Ectodermal cell (in vitro differentiated cells): Measurements from ENCODE around the gene GRIA2.
A peak's percentile ranks its signal among the peaks of the same experiment; 100 is the strongest.

Experiments
- H3K27ac ChIP-seq: 2 replicates; pipeline ENCODE4 v1.7.0; 2013; ENCODE audit warnings: mild to moderate bottlenecking, low read depth, low read length; ENCODE audit not compliant: insufficient read depth, poor library complexity, severe bottlenecking
- H3K27me3 ChIP-seq: 2 replicates; pipeline ENCODE4 v1.7.0; 2013; ENCODE audit warnings: mild to moderate bottlenecking, low read length; ENCODE audit not compliant: insufficient read depth, control insufficient read depth, poor library complexity, severe bottlenecking
- H3K36me3 ChIP-seq: one replicate; pipeline ENCODE4 v1.7.0; 2013; ENCODE audit warnings: low read length; ENCODE audit not compliant: control insufficient read depth, insufficient read depth
- H3K4me1 ChIP-seq: one replicate; pipeline ENCODE4 v1.7.0; 2013; ENCODE audit warnings: low read length; ENCODE audit not compliant: control insufficient read depth, insufficient read depth
- H3K4me3 ChIP-seq: 2 replicates; pipeline ENCODE4 v1.7.0; 2013; ENCODE audit warnings: low read depth, low read length, control low read depth; ENCODE audit not compliant: insufficient read depth
- H3K9me3 ChIP-seq: 2 replicates; pipeline ENCODE4 v1.7.0; 2013; ENCODE audit warnings: mild to moderate bottlenecking, low read length, moderate library complexity; ENCODE audit not compliant: control insufficient read depth
- WGBS, 2 experiments: methylation state at CpG; one replicate each; pipeline ENCODE4 v1.1.7; 2013; ENCODE audit warnings: missing lambda C conversion rate in 2 of 2; 5-methylcytosine and 5-hydroxymethylcytosine counted together

GRIA2 gene

GRCh38 chr4:157221426-157221894 is 932 bp downstream of the GRIA2 start:
- 5 to 8% methylated on average over 24 of the region's 24 CpGs for WGBS, 2 experiments
- Histone ChIP-seq H3K36me3 (no peaks in the 10 kb centered on the region), H3K9me3 (no peaks in the 10 kb centered on the region), H3K4me1 (peaks cover 8% of the 10 kb centered on the region), H3K27ac (no peak overlapping the region), H3K27me3 (peaks cover 58% of the 10 kb centered on the region), H3K4me3 (peak overlapping the region; percentile 42)

GRCh38 chr4:157221895-157222770 is 1.6 kb downstream of the GRIA2 start:
- H3K4me1 ChIP-seq = peaks cover 8% of the 10 kb centered on the region
- peaks cover 58% of the 10 kb centered on the region for H3K27me3 ChIP-seq
- H3K4me3 ChIP-seq = peak overlapping the region; percentile 42
- H3K27ac ChIP-seq = no peak overlapping the region
- H3K36me3 ChIP-seq = no peaks in the 10 kb centered on the region
- H3K9me3 ChIP-seq = no peaks in the 10 kb centered on the region
- whole genome bisulfite sequencing, 2 experiments = 1% methylated on average over 59 of the region's 59 CpGs

- Histone ChIP-seq H3K9me3 (no peaks in the 10 kb centered on the region), H3K4me1 (peaks cover 8% of the 10 kb centered on the region), H3K36me3 (no peaks in the 10 kb centered on the region), H3K4me3 (peak overlapping the region; percentile 42), H3K27ac (no peak overlapping the region), H3K27me3 (peaks cover 58% of the 10 kb centered on the region)
- WGBS, 2 experiments = 5 to 8% methylated on average over 15 of the region's 15 CpGs
These were observed 2.2 kb downstream of the GRIA2 start for GRCh38 chr4:157222771-157223160.

- Histone ChIP-seq H3K9me3 (no peaks in the 10 kb centered on the region), H3K4me1 (peaks cover 8% of the 10 kb centered on the region), H3K27me3 (peaks cover 58% of the 10 kb centered on the region), H3K27ac (no peak overlapping the region), H3K4me3 (no peak overlapping the region), H3K36me3 (no peaks in the 10 kb centered on the region)
- WGBS, 2 experiments = 77 to 84% methylated on average over 1 of the region's 1 CpG
These were observed 2.9 kb downstream of the GRIA2 start for GRCh38 chr4:157223456-157223855.

GRCh38 chr4:157225096-157225495 is 4.6 kb downstream of the GRIA2 start:
- H3K4me1 ChIP-seq = peaks cover 8% of the 10 kb centered on the region
- H3K9me3 ChIP-seq = no peaks in the 10 kb centered on the region
- WGBS, 2 experiments = 82% methylated on average over 1 to 2 of the region's 2 CpGs
- H3K27ac ChIP-seq = no peak overlapping the region
- no peaks in the 10 kb centered on the region for H3K36me3 ChIP-seq
- H3K27me3 ChIP-seq = peaks cover 46% of the 10 kb centered on the region
- H3K4me3 ChIP-seq = no peak overlapping the region

GRCh38 chr4:157226035-157226434 is 5.5 kb downstream of the GRIA2 start:
- H3K4me3 ChIP-seq = no peak overlapping the region
- H3K27me3 ChIP-seq = peaks cover 36% of the 10 kb centered on the region
- no peak overlapping the region for H3K27ac ChIP-seq
- H3K36me3 ChIP-seq = no peaks in the 10 kb centered on the region
- peaks cover 8% of the 10 kb centered on the region for H3K4me1 ChIP-seq
- no peaks in the 10 kb centered on the region for H3K9me3 ChIP-seq
- WGBS, 2 experiments = no CpG with 5 or more reads among the region's 2 CpGs

GRCh38 chr4:157226601-157227000 is 6.1 kb downstream of the GRIA2 start:
- H3K9me3 ChIP-seq = no peaks in the 10 kb centered on the region
- 100% methylated on average over 1 of the region's 3 CpGs for WGBS, 2 experiments
- H3K27me3 ChIP-seq = peaks cover 31% of the 10 kb centered on the region
- no peak overlapping the region for H3K4me3 ChIP-seq
- H3K36me3 ChIP-seq = no peaks in the 10 kb centered on the region
- H3K27ac ChIP-seq = no peak overlapping the region
- H3K4me1 ChIP-seq = peaks cover 8% of the 10 kb centered on the region

GRCh38 chr4:157231525-157231924 is 11.0 kb downstream of the GRIA2 start:
- WGBS, 2 experiments = 97% methylated on average over 1 to 2 of the region's 2 CpGs

GRCh38 chr4:157242871-157243270 is 22.3 kb downstream of the GRIA2 start:
- Histone ChIP-seq H3K27me3 (no peaks in the 10 kb centered on the region), H3K36me3 (no peaks in the 10 kb centered on the region), H3K27ac (no peak overlapping the region), H3K4me1 (peaks cover 4% of the 10 kb centered on the region), H3K9me3 (no peaks in the 10 kb centered on the region), H3K4me3 (no peak overlapping the region)

More at GRCh38 chr4:157231525-157231924, 11.0 kb downstream of the GRIA2 start:
- H3K4me3 ChIP-seq = no peak overlapping the region
- no peaks in the 10 kb centered on the region for H3K9me3 ChIP-seq
- no peaks in the 10 kb centered on the region for H3K36me3 ChIP-seq
- H3K4me1 ChIP-seq = no peaks in the 10 kb centered on the region
- no peak overlapping the region for H3K27ac ChIP-seq
- H3K27me3 ChIP-seq = no peaks in the 10 kb centered on the region

GRCh38 chr4:157244348-157244747 is 23.8 kb downstream of the GRIA2 start:
- peaks cover 4% of the 10 kb centered on the region for H3K4me1 ChIP-seq
- no peaks in the 10 kb centered on the region for H3K36me3 ChIP-seq
- 81 to 83% methylated on average over 1 to 2 of the region's 2 CpGs for WGBS, 2 experiments
- no peaks in the 10 kb centered on the region for H3K27me3 ChIP-seq
- H3K9me3 ChIP-seq = no peaks in the 10 kb centered on the region
- no peak overlapping the region for H3K27ac ChIP-seq
- no peak overlapping the region for H3K4me3 ChIP-seq
